Liver (tissue), 9 donors: Measurements from ENCODE around the gene UBAP1L. TPM values are rescaled to one million over a fixed set of nuclear protein-coding genes. Genes with fewer than 3 reads are reported as not detected.

Experiments used
- DNase-seq: peaks from one replicate; pipeline ENCODE4 v3.0.0-alpha.2; 2017; ENCODE audit warnings: low spot score
- H3K27ac ChIP-seq, 2 donors: one replicate each; pipeline ENCODE4 v1.7.0; 2013; ENCODE audit warnings: inconsistent platforms in 2 of 2, low read length in 2 of 2, control low read depth in 1 of 2, low read depth in 1 of 2, mild to moderate bottlenecking in 1 of 2
- H3K27me3 ChIP-seq, 4 donors: one replicate each; pipeline versions ENCODE4 v1.6.1 to v1.7.0; 2013; ENCODE audit warnings: low read length in 3 of 4, inconsistent platforms in 1 of 4, mild to moderate bottlenecking in 1 of 4, moderate library complexity in 1 of 4; ENCODE audit not compliant: control insufficient read depth in 4 of 4, insufficient read depth in 4 of 4
- H3K36me3 ChIP-seq, 4 donors: one replicate each; pipeline versions ENCODE4 v1.6.1 to v1.7.0; 2013; ENCODE audit warnings: low read length in 3 of 4, mild to moderate bottlenecking in 3 of 4, low read depth in 1 of 4, moderate library complexity in 1 of 4; ENCODE audit not compliant: control insufficient read depth in 4 of 4, insufficient read depth in 3 of 4
- H3K4me1 ChIP-seq, 4 donors: one replicate each; pipeline versions ENCODE4 v1.6.1 to v1.7.0; 2013; ENCODE audit warnings: low read length in 3 of 4, mild to moderate bottlenecking in 3 of 4, moderate library complexity in 1 of 4; ENCODE audit not compliant: control insufficient read depth in 4 of 4, insufficient read depth in 4 of 4
- H3K4me3 ChIP-seq, 3 donors: one replicate each; pipeline versions ENCODE4 v1.6.1 to v1.7.0; 2013; ENCODE audit warnings: low read length in 3 of 3, control low read depth in 1 of 3, low read depth in 1 of 3, mild to moderate bottlenecking in 1 of 3
- H3K9ac ChIP-seq, 2 donors: one replicate each; pipeline ENCODE4 v1.7.0; 2013; ENCODE audit warnings: low read length in 2 of 2, mild to moderate bottlenecking in 2 of 2, moderate library complexity in 2 of 2, control low read depth in 1 of 2, low read depth in 1 of 2
- H3K9me3 ChIP-seq, 4 donors: one replicate each; pipeline versions ENCODE4 v1.6.1 to v1.7.0; 2013; ENCODE audit warnings: low read length in 3 of 4; ENCODE audit not compliant: control insufficient read depth in 4 of 4
- CTCF ChIP-seq: fragments of 150-350 bp; IDR thresholded peaks from 2 replicates; pipeline ENCODE4 v1.5.1; 2017; ENCODE audit warnings: improper control_type of control experiment, low read depth, low read length; ENCODE audit not compliant: missing input control
- EGR1 ChIP-seq, 2 donors: IDR thresholded peaks; 2 replicates each; pipeline ENCODE4 v1.6.1; 2016 to 2018; ENCODE audit warnings: antibody characterized with exemption in 2 of 2, low read depth in 2 of 2
- FOXA1 ChIP-seq: IDR thresholded peaks from 2 replicates; pipeline ENCODE4 v1.6.1; 2016; ENCODE audit warnings: antibody characterized with exemption
- FOXA2 ChIP-seq: IDR thresholded peaks from 2 replicates; pipeline ENCODE4 v1.6.1; 2016; ENCODE audit warnings: antibody characterized with exemption
- HNF4A ChIP-seq, 2 donors: conservative IDR thresholded peaks; 2 replicates each; pipeline ENCODE4 v1.6.1; 2016; ENCODE audit warnings: antibody characterized with exemption in 2 of 2, mild to moderate bottlenecking in 2 of 2
- HNF4G ChIP-seq: IDR thresholded peaks from 2 replicates; pipeline ENCODE4 v1.6.1; 2016; ENCODE audit warnings: antibody characterized with exemption
- JUND ChIP-seq, 2 donors: IDR thresholded peaks; 2 replicates each; pipeline ENCODE4 v1.6.1; 2016; ENCODE audit warnings: antibody characterized with exemption in 2 of 2
- MAX ChIP-seq: IDR thresholded peaks from 2 replicates; pipeline ENCODE4 v1.6.1; 2016; ENCODE audit warnings: antibody characterized with exemption
- NR2F2 ChIP-seq: IDR thresholded peaks from 2 replicates; pipeline ENCODE4 v1.6.1; 2016; ENCODE audit warnings: antibody characterized with exemption
- RAD21 ChIP-seq, 2 donors: IDR thresholded peaks; 2 replicates each; pipeline ENCODE4 v1.6.1; 2016; ENCODE audit warnings: antibody characterized with exemption in 2 of 2, mild to moderate bottlenecking in 2 of 2
- REST ChIP-seq: IDR thresholded peaks from 2 replicates; pipeline ENCODE4 v1.6.1; 2016; ENCODE audit warnings: antibody characterized with exemption, mild to moderate bottlenecking
- RXRA ChIP-seq, 2 donors: IDR thresholded peaks; 2 replicates each; pipeline ENCODE4 v1.6.1; 2017 to 2018; ENCODE audit warnings: antibody characterized with exemption in 2 of 2, mild to moderate bottlenecking in 1 of 2
- SP1 ChIP-seq: IDR thresholded peaks from 2 replicates; pipeline ENCODE4 v1.6.1; 2018; ENCODE audit warnings: antibody characterized with exemption, mild to moderate bottlenecking
- TAF1 ChIP-seq: conservative IDR thresholded peaks from 2 replicates; pipeline ENCODE4 v1.6.1; 2016; ENCODE audit warnings: antibody characterized with exemption, mild to moderate bottlenecking
- YY1 ChIP-seq: IDR thresholded peaks from 2 replicates; pipeline ENCODE4 v1.6.1; 2016; ENCODE audit warnings: antibody characterized with exemption, mild to moderate bottlenecking
- WGBS: extraction: QIAGEN DNeasy Blood & Tissue Kit; methylation state at CpG from one replicate; pipeline ENCODE4 v1.1.7; 2013; 5-methylcytosine and 5-hydroxymethylcytosine counted together
- polyA plus RNA-seq, 2 donors: library from polyadenylated mRNA; stranded (reverse) in 1 of 2; unstranded in 1 of 2; fragments of 200-250 nt in 1 of 2; fragments of >200 nt in 1 of 2; fragmentation: Nextera tagmentation in 1 of 2; extraction: Ambion mirVana in 1 of 2; gene quantifications; one replicate each; pipeline versions ENCODE4 v1.2.1 to v1.2.3, GENCODE V29; 2013 to 2015
- total RNA-seq, 2 donors: library from RNA; depleted of rRNA; stranded (reverse); fragments of >200 nt; gene quantifications; one replicate each; pipeline ENCODE4 v1.2.3, GENCODE V29; 2014
- TF ChIP-seq, protein P1 (sequence below): IDR thresholded peaks from 2 replicates; pipeline ENCODE4 v1.6.1; 2016; ENCODE audit warnings: antibody characterized with exemption
- TF ChIP-seq, protein P2 (sequence below): IDR thresholded peaks from 2 replicates; pipeline ENCODE4 v1.6.1; 2016; ENCODE audit warnings: antibody characterized with exemption
- donor health status: healthy.
- donor health status: healthy.
- donor health status: healthy.
- donor health status: healthy.
- donor health status: healthy.

UBAP1L gene
- total and polyA plus RNA-seq, 4 donors: 0.57 to 6.9 (median 0.90) TPM

GRCh38 chr15:65060641-65061397 is 54.2 kb downstream of the UBAP1L start:
- Histone ChIP-seq H3K4me3 (no peak overlapping the region), H3K36me3 (no peaks in the 10 kb centered on the region), H3K9me3 (no peaks in the 10 kb centered on the region), H3K27me3 (no peaks in the 10 kb centered on the region), H3K27ac (no peak overlapping the region), H3K4me1 (peaks cover 0 to 3% (median 0%) of the 10 kb centered on the region in 4 donors), H3K9ac (no peak overlapping the region)
- DNase-seq: no peak
- WGBS: 91% methylated on average over 6 of the region's 6 CpGs
- TF ChIP-seq FOXA2 (no peak), REST (no peak), JUND (IDR thresholded peaks at IDR 0.05) (no peak), RXRA (IDR thresholded peaks at IDR 0.05) (no peak)

- H3K36me3 ChIP-seq: no peaks in the 10 kb centered on the region
- H3K9me3 ChIP-seq: no peaks in the 10 kb centered on the region
- no peak overlapping the region for H3K27ac ChIP-seq
- H3K4me3 ChIP-seq: no peak overlapping the region
- no peak for TF ChIP-seq HNF4A (conservative IDR thresholded peaks at IDR 0.05)
- no peak for TF ChIP-seq EGR1 (IDR thresholded peaks at IDR 0.05; ENCODE audit: low read depth in 2 of 2)
- TF ChIP-seq TAF1: no peak
- no peak for TF ChIP-seq YY1
- TF ChIP-seq, protein P1, sequence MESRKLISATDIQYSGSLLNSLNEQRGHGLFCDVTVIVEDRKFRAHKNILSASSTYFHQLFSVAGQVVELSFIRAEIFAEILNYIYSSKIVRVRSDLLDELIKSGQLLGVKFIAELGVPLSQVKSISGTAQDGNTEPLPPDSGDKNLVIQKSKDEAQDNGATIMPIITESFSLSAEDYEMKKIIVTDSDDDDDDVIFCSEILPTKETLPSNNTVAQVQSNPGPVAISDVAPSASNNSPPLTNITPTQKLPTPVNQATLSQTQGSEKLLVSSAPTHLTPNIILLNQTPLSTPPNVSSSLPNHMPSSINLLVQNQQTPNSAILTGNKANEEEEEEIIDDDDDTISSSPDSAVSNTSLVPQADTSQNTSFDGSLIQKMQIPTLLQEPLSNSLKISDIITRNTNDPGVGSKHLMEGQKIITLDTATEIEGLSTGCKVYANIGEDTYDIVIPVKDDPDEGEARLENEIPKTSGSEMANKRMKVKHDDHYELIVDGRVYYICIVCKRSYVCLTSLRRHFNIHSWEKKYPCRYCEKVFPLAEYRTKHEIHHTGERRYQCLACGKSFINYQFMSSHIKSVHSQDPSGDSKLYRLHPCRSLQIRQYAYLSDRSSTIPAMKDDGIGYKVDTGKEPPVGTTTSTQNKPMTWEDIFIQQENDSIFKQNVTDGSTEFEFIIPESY: no peak
- TF ChIP-seq SP1: no peak
- no peak for TF ChIP-seq MAX
- TF ChIP-seq FOXA1: no peak
- TF ChIP-seq NR2F2: no peak
- TF ChIP-seq, protein P2, sequence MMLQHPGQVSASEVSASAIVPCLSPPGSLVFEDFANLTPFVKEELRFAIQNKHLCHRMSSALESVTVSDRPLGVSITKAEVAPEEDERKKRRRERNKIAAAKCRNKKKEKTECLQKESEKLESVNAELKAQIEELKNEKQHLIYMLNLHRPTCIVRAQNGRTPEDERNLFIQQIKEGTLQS: no peak
- no peak for TF ChIP-seq RXRA (IDR thresholded peaks at IDR 0.05)
- TF ChIP-seq RAD21 (IDR thresholded peaks at IDR 0.05): no peak
- no peak for TF ChIP-seq HNF4G
- no peak for TF ChIP-seq REST
- no peak for TF ChIP-seq CTCF
- no peak for TF ChIP-seq FOXA2
- no peak overlapping the region for H3K9ac ChIP-seq
- no peaks in the 10 kb centered on the region for H3K27me3 ChIP-seq
- DNase-seq: no peak
- WGBS: 90% methylated on average over 4 of the region's 4 CpGs
- H3K4me1 ChIP-seq: peaks cover 0 to 7% (median 6%) of the 10 kb centered on the region in 4 donors
Measured at GRCh38 chr15:65059931-65060596, 54.9 kb downstream of the UBAP1L start.
